ENCODE measurements around the gene MACROD2.
"Not testable (repeated sequence)": the region's sequence is repeated elsewhere in the genome, so short reads cannot be mapped to it uniquely, and the experiment has no call there.

MACROD2 gene

DNA sequence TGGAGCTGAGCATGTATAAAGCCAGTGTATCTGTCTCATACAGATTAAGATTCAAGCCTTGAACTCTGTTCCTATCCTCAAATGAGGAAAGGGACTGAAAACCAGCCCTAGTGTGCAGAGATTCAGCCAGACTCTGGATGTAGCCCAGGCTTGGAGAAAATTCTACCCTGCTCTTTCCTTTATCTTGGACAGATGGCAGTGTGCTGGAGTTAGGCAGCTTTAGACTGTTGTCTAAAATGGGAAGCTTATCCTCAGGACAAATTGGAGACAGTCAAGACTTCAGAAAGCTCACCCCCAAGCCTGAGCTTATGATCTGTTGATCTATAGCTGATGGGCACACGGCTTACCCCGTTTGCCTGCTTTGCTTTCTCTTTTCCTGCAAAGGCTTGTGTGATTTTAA lies 1520.4 kb downstream of the MACROD2 start:
- no peak for DNase-seq

DNA sequence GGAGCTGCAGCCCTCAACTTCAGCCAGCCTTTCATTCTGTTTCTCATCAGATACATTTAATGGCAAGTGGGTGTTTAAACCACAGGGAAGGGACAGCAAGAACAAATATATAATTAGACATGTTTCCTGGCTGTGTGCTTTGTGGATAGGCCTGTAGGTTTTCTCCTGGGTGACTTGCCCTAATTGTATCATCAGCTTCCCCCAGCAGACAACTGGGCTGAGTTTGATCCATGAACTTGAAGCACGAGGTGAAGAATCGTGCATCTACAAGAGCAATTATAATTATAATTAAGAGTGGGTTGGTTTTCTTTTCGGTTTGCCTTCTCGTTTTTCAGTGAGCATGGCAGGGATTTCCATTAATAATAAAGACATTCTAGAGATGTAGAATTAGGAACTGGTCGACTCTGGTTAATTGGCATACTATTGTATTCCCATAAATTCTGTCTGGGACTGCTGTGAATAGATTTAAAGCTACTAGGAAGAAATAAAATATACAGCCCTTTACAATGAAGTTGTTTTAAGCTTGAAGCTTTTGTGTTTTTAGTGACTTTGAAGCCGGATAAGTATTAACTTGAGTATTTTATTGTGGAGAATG lies 1525.7 kb downstream of the MACROD2 start:
- peak in 1 of 3 experiments; percentile 8 for DNase-seq

GRCh38 chr20:15523400-15523799 lies 1528.1 kb downstream of the MACROD2 start:
- no peak for DNase-seq

- no peak for DNase-seq
Observed at GRCh38 chr20:15528391-15529111, 1533.2 kb downstream of the MACROD2 start.

- no peak for DNase-seq
Observed at GRCh38 chr20:15535863-15536262, 1540.5 kb downstream of the MACROD2 start.

GRCh38 chr20:15537200-15537599 lies 1541.9 kb downstream of the MACROD2 start:
- not testable (repeated sequence) for DNase-seq

GRCh38 chr20:15542655-15543054 lies 1547.3 kb downstream of the MACROD2 start:
- DNase-seq, result no peak

DNA sequence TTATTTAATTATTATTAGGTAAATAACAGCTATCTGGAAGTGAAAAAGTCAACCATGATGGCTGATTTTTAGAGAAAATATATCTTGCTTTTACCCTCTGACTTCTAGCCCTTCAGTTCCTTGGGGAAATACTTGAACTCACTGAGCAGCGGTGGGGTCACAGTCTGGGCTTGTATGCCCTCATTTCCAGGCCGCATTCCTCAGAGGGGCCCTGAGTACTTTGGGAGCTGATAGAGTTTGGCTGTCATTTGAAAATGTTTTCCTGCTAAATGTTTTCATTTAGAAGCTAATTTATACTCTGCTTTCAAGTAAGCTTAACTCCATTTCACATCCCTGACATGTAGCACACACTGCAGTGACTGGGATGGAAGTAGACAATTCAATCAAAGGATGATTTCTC lies 1549.4 kb downstream of the MACROD2 start:
- DNase-seq, result no peak

DNA sequence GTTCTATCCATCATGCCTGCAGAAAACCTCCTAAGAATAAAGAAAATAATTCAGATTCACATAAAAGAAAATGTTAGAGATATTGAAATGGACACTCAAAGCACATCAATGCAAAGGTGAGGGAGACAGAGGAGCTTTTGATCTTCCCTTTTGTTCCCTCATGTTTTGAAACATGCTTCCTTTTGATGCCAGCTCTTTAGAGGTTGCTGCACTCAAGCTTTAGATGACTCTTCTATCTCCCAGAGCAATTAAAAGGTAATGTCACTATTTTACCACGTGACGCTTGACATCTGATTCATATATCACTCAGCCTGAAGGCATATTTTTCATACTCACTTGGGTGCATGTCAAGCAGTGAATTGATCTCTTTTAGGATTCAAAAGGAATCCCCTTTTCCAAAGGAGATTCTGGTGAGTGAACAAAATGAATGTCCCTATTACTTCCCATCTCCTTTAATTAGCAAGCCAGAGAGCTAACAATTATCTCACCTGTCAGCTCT lies 1551.3 kb downstream of the MACROD2 start:
- peak in 1 of 3 experiments; percentile 35 for DNase-seq

GRCh38 chr20:15547119-15547518 lies 1551.8 kb downstream of the MACROD2 start:
- DNase-seq, result no peak

GRCh38 chr20:15550116-15550870 lies 1555.0 kb downstream of the MACROD2 start:
- no peak for DNase-seq

- DNase-seq, result no peak
Observed at GRCh38 chr20:15555913-15556312, 1560.6 kb downstream of the MACROD2 start.

- DNase-seq, result no peak
Observed at GRCh38 chr20:15556869-15557268, 1561.6 kb downstream of the MACROD2 start.

- no peak for DNase-seq
Observed at GRCh38 chr20:15561070-15561569, 1565.8 kb downstream of the MACROD2 start.

- no peak for DNase-seq
Observed at GRCh38 chr20:15561707-15562404, 1566.5 kb downstream of the MACROD2 start.

- no peak for DNase-seq
Observed at GRCh38 chr20:15563836-15564235, 1568.5 kb downstream of the MACROD2 start.

GRCh38 chr20:15564981-15565380 lies 1569.7 kb downstream of the MACROD2 start:
- DNase-seq, result no peak

- DNase-seq, result no peak
Observed at GRCh38 chr20:15565786-15566185, 1570.5 kb downstream of the MACROD2 start.

DNA sequence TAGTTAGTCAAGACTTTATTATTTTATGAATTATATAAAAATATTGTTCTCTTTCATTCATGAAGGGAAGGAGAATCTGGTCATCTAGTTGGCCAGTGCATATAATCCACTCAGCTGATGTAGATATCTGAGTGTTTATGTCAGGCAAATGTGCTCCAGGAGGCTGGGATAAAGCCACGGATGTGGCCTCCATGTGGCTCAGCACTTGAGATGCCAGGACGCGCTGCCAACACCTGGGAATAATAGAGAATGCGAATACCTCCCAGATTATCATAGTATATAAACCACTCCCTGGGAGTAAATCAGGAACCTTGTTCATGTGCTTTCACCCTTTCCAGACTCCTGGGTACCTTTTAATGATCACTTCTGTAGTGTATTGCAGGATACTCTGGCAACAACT lies 1571.9 kb downstream of the MACROD2 start:
- no peak for DNase-seq

GRCh38 chr20:15570156-15570555 lies 1574.8 kb downstream of the MACROD2 start:
- no peak for DNase-seq

DNA sequence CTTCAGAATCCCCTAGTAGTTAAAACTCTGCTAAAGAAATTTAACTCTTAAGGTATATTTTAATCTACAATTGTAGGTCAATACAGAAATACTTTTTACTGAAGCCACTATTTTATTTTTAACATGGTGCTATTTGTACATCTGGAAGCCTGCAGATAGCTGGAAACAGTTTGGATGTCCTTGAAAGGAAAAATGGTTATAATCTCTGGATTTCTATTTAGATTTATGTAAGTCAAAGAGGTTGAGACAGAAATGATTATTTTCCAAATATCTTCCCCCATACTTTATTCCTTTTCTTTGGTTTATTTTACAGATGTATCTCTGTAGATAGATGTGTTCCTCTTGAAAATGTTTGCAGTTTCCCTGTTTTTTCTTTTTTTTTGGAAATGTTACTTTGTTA lies 1575.7 kb downstream of the MACROD2 start:
- DNase-seq, result no peak

- no peak for DNase-seq
Observed at GRCh38 chr20:15575255-15575654, 1579.9 kb downstream of the MACROD2 start.

- no peak for DNase-seq
Observed at GRCh38 chr20:15576411-15576810, 1581.1 kb downstream of the MACROD2 start.
